KOPT-K1 (cell line): ENCODE results near the gene MYO3A.

Source experiments
- H3K27ac ChIP-seq: fragments of 200-600 bp; sonication (generic); 2 replicates; pipeline ENCODE4 v1.5.1; 2016; ENCODE audit warnings: antibody characterized with exemption, mild to moderate bottlenecking, low read depth, low read length; ENCODE audit not compliant: poor library complexity, severe bottlenecking
- H3K36me3 ChIP-seq: fragments of 200-600 bp; sonication (generic); 2 replicates; pipeline ENCODE4 v1.5.1; 2017; ENCODE audit warnings: antibody characterized with exemption, mild to moderate bottlenecking, low read length, moderate library complexity; ENCODE audit not compliant: insufficient read depth
- H3K9me3 ChIP-seq: fragments of 200-600 bp; sonication (generic); 2 replicates; pipeline ENCODE4 v1.5.1; 2017; ENCODE audit warnings: antibody characterized with exemption, low read length, mild to moderate bottlenecking; ENCODE audit not compliant: insufficient read depth, poor library complexity, severe bottlenecking

The MYO3A gene

GRCh38 chr10:26222563-26222962 lies 288.5 kb downstream of the MYO3A start:
- Histone ChIP-seq H3K9me3 (peaks cover 11% of the 10 kb centered on the region), H3K36me3 (no peaks in the 10 kb centered on the region)

GRCh38 chr10:26225322-26225721 lies 291.3 kb downstream of the MYO3A start:
- Histone ChIP-seq H3K9me3 (no peaks in the 10 kb centered on the region), H3K36me3 (no peaks in the 10 kb centered on the region), H3K27ac (no peak overlapping the region)

More at GRCh38 chr10:26222563-26222962, 288.5 kb downstream of the MYO3A start:
- no peak overlapping the region for H3K27ac ChIP-seq

- no peak overlapping the region for H3K27ac ChIP-seq
- no peaks in the 10 kb centered on the region for H3K36me3 ChIP-seq
- no peaks in the 10 kb centered on the region for H3K9me3 ChIP-seq
Observed at GRCh38 chr10:26227786-26228185, 293.8 kb downstream of the MYO3A start.

- Histone ChIP-seq H3K27ac (no peak overlapping the region), H3K36me3 (no peaks in the 10 kb centered on the region), H3K9me3 (no peaks in the 10 kb centered on the region)
Observed at GRCh38 chr10:26232174-26232573, 298.1 kb downstream of the MYO3A start.

- Histone ChIP-seq H3K36me3 (no peaks in the 10 kb centered on the region), H3K27ac (no peak overlapping the region), H3K9me3 (no peaks in the 10 kb centered on the region)
Observed at GRCh38 chr10:26235761-26236160, 301.7 kb downstream of the MYO3A start.

- Histone ChIP-seq H3K9me3 (no peaks in the 10 kb centered on the region), H3K27ac (no peak overlapping the region), H3K36me3 (no peaks in the 10 kb centered on the region)
Observed at GRCh38 chr10:26238378-26238777, 304.3 kb downstream of the MYO3A start.

- H3K36me3 ChIP-seq: no peaks in the 10 kb centered on the region
- no peaks in the 10 kb centered on the region for H3K9me3 ChIP-seq
- no peak overlapping the region for H3K27ac ChIP-seq
Observed at GRCh38 chr10:26242706-26243350, 308.8 kb downstream of the MYO3A start.

- Histone ChIP-seq H3K9me3 (no peaks in the 10 kb centered on the region), H3K27ac (no peak overlapping the region), H3K36me3 (no peaks in the 10 kb centered on the region)
Observed at GRCh38 chr10:26243351-26243720, 309.3 kb downstream of the MYO3A start.

GRCh38 chr10:26249681-26250080 lies 315.7 kb downstream of the MYO3A start:
- no peaks in the 10 kb centered on the region for H3K36me3 ChIP-seq

GRCh38 chr10:26251925-26252324 lies 317.9 kb downstream of the MYO3A start:
- H3K27ac ChIP-seq: no peak overlapping the region
- no peaks in the 10 kb centered on the region for H3K9me3 ChIP-seq
- no peaks in the 10 kb centered on the region for H3K36me3 ChIP-seq

More at GRCh38 chr10:26249681-26250080, 315.7 kb downstream of the MYO3A start:
- H3K27ac ChIP-seq: no peak overlapping the region
- H3K9me3 ChIP-seq: no peaks in the 10 kb centered on the region

GRCh38 chr10:26254616-26255015 lies 320.6 kb downstream of the MYO3A start:
- Histone ChIP-seq H3K27ac (no peak overlapping the region), H3K9me3 (no peaks in the 10 kb centered on the region), H3K36me3 (no peaks in the 10 kb centered on the region)

GRCh38 chr10:26259341-26259740 lies 325.3 kb downstream of the MYO3A start:
- no peaks in the 10 kb centered on the region for H3K36me3 ChIP-seq
- H3K27ac ChIP-seq: no peak overlapping the region
- H3K9me3 ChIP-seq: no peaks in the 10 kb centered on the region
